Caco-2 (cell line): Measurements from ENCODE around the gene MBNL2. TPM values are rescaled to one million over a fixed set of nuclear protein-coding genes. Genes with fewer than 3 reads are reported as not detected.

Source experiments
- BruUV-seq: library from RNA; stranded (reverse); fragments of 400-500 nt; replicated peaks from 2 replicates; lab custom pipeline; 2021; lab: Mats Ljungman, UMichigan
- CTCF ChIA-PET: fragments of 300-600 bp; sonication (Branson Sonifier 250); formaldehyde crosslinking; loops from one replicate; lab custom pipeline; 2022; ENCODE audit warnings: antibody characterized with exemption; lab: Charles Lee
- POLR2A ChIA-PET: fragments of 300-600 bp; sonication (Branson Sonifier 250); formaldehyde crosslinking; loops from one replicate; lab custom pipeline; 2022; ENCODE audit warnings: antibody characterized with exemption; lab: Charles Lee
- DNase-seq, 2 experiments: peaks; one replicate each; pipeline versions ENCODE4 v3.0.0 to v3.0.0-alpha.2; 2020 to 2022
- H3K27me3 ChIP-seq: replicated peaks from 2 replicates; pipeline ENCODE4 v1.6.0; 2011; ENCODE audit warnings: low read length; ENCODE audit not compliant: control insufficient read depth, insufficient read depth
- H3K36me3 ChIP-seq: 2 replicates; pipeline ENCODE4 v1.5.1; 2011; ENCODE audit warnings: low read length; ENCODE audit not compliant: control insufficient read depth, insufficient read depth
- H3K4me1 ChIP-seq: fragments of 250-450 bp; sonication (Bioruptor Pico); 2 replicates; pipeline ENCODE4 v1.5.1; 2020; ENCODE audit warnings: mild to moderate bottlenecking
- H3K4me3 ChIP-seq: 2 replicates; pipeline ENCODE4 v1.5.1; 2011; ENCODE audit warnings: low read depth, mild to moderate bottlenecking, control low read depth, low read length
- H3K9me3 ChIP-seq: fragments of 250-450 bp; sonication (Bioruptor Pico); 2 replicates; pipeline ENCODE4 v1.5.1; 2020; ENCODE audit warnings: mild to moderate bottlenecking, moderate library complexity
- H3K27ac Mint-ChIP-seq: one replicate; pipeline ENCODE4 v1.8.0; 2022; ENCODE audit warnings: mixed read lengths; ENCODE audit not compliant: unreplicated experiment
- H3K27me3 Mint-ChIP-seq: one replicate; pipeline ENCODE4 v1.8.0; 2022; ENCODE audit warnings: mixed read lengths; ENCODE audit not compliant: insufficient read depth, unreplicated experiment
- H3K36me3 Mint-ChIP-seq: one replicate; pipeline ENCODE4 v1.8.0; 2022; ENCODE audit warnings: mild to moderate bottlenecking, mixed read lengths; ENCODE audit not compliant: insufficient read depth, unreplicated experiment
- H3K4me1 Mint-ChIP-seq: one replicate; pipeline ENCODE4 v1.8.0; 2022; ENCODE audit warnings: low read depth, mixed read lengths; ENCODE audit not compliant: unreplicated experiment
- H3K4me3 Mint-ChIP-seq: one replicate; pipeline ENCODE4 v1.8.0; 2022; ENCODE audit warnings: mild to moderate bottlenecking, moderate library complexity, mixed read lengths; ENCODE audit not compliant: unreplicated experiment
- H3K9me3 Mint-ChIP-seq: one replicate; pipeline ENCODE4 v1.8.0; 2022; ENCODE audit warnings: mixed read lengths; ENCODE audit not compliant: unreplicated experiment
- intact Hi-C: fragments of 100-400 bp; cut with micrococcal nuclease; formaldehyde crosslinking; loops from one replicate; pipeline ENCODE4 v1.10.0; 2022; ENCODE audit not compliant: unreplicated experiment
- total RNA-seq: library from RNA; stranded (reverse); gene quantifications from 2 replicates; pipeline ENCODE4 v1.2.3, GENCODE V29; 2022
- TF ChIP-seq, protein P1 (sequence below), 2 experiments: fragments of 200-600 bp in 1 of 2; IDR thresholded peaks; 1 replicate in 1 of 2; 2 replicates in 1 of 2; pipeline versions ENCODE4 v1.5.1 to v1.8.0; 2011 to 2022; ENCODE audit warnings: antibody characterized with exemption in 1 of 2, control low read depth in 1 of 2, inconsistent platforms in 1 of 2, low read depth in 1 of 2, low read length in 1 of 2, mild to moderate bottlenecking in 1 of 2, moderate library complexity in 1 of 2; ENCODE audit not compliant: insufficient read depth in 1 of 2, severe bottlenecking in 1 of 2, unreplicated experiment in 1 of 2

MBNL2 gene
- total RNA-seq, 1 experiment from 2014 or later, result 41.6 TPM

- no peaks in the 10 kb centered on the region for H3K9me3 Mint-ChIP-seq
- Histone ChIP-seq H3K4me1 (no peaks in the 10 kb centered on the region), H3K27me3 (no peaks in the 10 kb centered on the region), H3K9me3 (no peaks in the 10 kb centered on the region), H3K36me3 (no peaks in the 10 kb centered on the region), H3K4me3 (no peak overlapping the region)
- peaks cover 8% of the 10 kb centered on the region for H3K4me1 Mint-ChIP-seq
- peaks cover 6% of the 10 kb centered on the region for H3K36me3 Mint-ChIP-seq
- TF ChIP-seq, protein P1, sequence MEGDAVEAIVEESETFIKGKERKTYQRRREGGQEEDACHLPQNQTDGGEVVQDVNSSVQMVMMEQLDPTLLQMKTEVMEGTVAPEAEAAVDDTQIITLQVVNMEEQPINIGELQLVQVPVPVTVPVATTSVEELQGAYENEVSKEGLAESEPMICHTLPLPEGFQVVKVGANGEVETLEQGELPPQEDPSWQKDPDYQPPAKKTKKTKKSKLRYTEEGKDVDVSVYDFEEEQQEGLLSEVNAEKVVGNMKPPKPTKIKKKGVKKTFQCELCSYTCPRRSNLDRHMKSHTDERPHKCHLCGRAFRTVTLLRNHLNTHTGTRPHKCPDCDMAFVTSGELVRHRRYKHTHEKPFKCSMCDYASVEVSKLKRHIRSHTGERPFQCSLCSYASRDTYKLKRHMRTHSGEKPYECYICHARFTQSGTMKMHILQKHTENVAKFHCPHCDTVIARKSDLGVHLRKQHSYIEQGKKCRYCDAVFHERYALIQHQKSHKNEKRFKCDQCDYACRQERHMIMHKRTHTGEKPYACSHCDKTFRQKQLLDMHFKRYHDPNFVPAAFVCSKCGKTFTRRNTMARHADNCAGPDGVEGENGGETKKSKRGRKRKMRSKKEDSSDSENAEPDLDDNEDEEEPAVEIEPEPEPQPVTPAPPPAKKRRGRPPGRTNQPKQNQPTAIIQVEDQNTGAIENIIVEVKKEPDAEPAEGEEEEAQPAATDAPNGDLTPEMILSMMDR (IDR thresholded peaks at IDR 0.05; ENCODE audit: insufficient read depth in 1 of 2, low read depth in 1 of 2, low read length in 1 of 2, severe bottlenecking in 1 of 2, unreplicated experiment in 1 of 2), result no peak
- DNase-seq, result no peak
- ChIA-PET POLR2A (no interaction called here), CTCF (no interaction called here)
- peaks cover 3% of the 10 kb centered on the region for H3K27me3 Mint-ChIP-seq
- H3K27ac Mint-ChIP-seq, result no peak overlapping the region
- no TSS peak for BruUV-seq
- no peak overlapping the region for H3K4me3 Mint-ChIP-seq
- intact Hi-C loops, result no loop called here
These were observed 192.3 kb downstream of the MBNL2 start for GRCh38 chr13:97414392-97414791.

DNA sequence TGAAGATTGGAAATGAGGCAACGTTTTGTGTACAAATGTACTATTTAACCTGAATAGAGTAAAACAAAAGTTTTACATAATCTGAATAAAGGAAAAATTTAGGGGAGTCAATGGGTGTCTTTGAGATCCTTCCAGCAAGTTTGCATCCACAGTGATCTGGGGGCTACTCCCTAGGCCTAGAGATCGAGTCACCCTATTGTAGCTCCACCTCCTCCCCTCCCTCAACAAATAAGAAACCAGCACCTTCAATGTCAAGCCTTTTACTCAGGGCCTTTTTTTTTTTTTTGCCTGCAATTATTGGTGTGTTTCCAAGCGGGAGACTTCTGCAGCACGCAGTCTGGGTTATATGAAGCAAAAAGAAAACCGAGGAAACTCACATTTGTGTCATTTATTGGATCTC, 195.6 kb downstream of the MBNL2 start:
- Mint-ChIP-seq H3K4me3 (no peak overlapping the region), H3K36me3 (peaks cover 6% of the 10 kb centered on the region), H3K27ac (no peak overlapping the region), H3K4me1 (peaks cover 8% of the 10 kb centered on the region), H3K9me3 (no peaks in the 10 kb centered on the region), H3K27me3 (peaks cover 7% of the 10 kb centered on the region)
- no peaks in the 10 kb centered on the region for H3K9me3 ChIP-seq
- no peaks in the 10 kb centered on the region for H3K36me3 ChIP-seq
- POLR2A ChIA-PET, result interaction anchor here (0.6 kb wide), 1 partner anchor 224 kb away, joined by 4 read pairs; no protein-coding TSS in a partner anchor
- no peaks in the 10 kb centered on the region for H3K4me1 ChIP-seq
- intact Hi-C loops, result no loop called here
- CTCF ChIA-PET, result interaction anchor here (0.6 kb wide), 1 partner anchor 131 kb away, joined by 3 read pairs; no protein-coding TSS in a partner anchor
- TF ChIP-seq, protein P1 (IDR thresholded peaks at IDR 0.05; ENCODE audit: insufficient read depth in 1 of 2, low read depth in 1 of 2, low read length in 1 of 2, severe bottlenecking in 1 of 2, unreplicated experiment in 1 of 2), result no peak
- H3K27me3 ChIP-seq, result no peaks in the 10 kb centered on the region
- no TSS peak for BruUV-seq
- no peak overlapping the region for H3K4me3 ChIP-seq
- DNase-seq, result no peak

- no peaks in the 10 kb centered on the region for H3K9me3 ChIP-seq
- H3K9me3 Mint-ChIP-seq, result no peaks in the 10 kb centered on the region
- intact Hi-C loops, result loop anchor here (1.0 kb wide), 1 partner anchor 10 kb away; no protein-coding TSS in a partner anchor
- H3K36me3 Mint-ChIP-seq, result peaks cover 6% of the 10 kb centered on the region
- H3K4me1 Mint-ChIP-seq, result peaks cover 8% of the 10 kb centered on the region
- DNase-seq, result no peak
- no peak overlapping the region for H3K27ac Mint-ChIP-seq
- peaks cover 6% of the 10 kb centered on the region; the same call in 1 of the 2 replicates for H3K4me1 ChIP-seq
- TF ChIP-seq, protein P1 (IDR thresholded peaks at IDR 0.05; ENCODE audit: insufficient read depth in 1 of 2, low read depth in 1 of 2, low read length in 1 of 2, severe bottlenecking in 1 of 2, unreplicated experiment in 1 of 2), result no peak
- no peaks in the 10 kb centered on the region; the same call in 1 of the 2 replicates for H3K27me3 ChIP-seq
- H3K4me3 ChIP-seq, result no peak overlapping the region
- BruUV-seq, result no TSS peak
- ChIA-PET CTCF (no interaction called here), POLR2A (no interaction called here)
- H3K27me3 Mint-ChIP-seq, result peaks cover 4% of the 10 kb centered on the region
- no peak overlapping the region for H3K4me3 Mint-ChIP-seq
- no peaks in the 10 kb centered on the region for H3K36me3 ChIP-seq
These were observed 200.3 kb downstream of the MBNL2 start for GRCh38 chr13:97422118-97423054.
